ENCODE data around the gene BCAS3. TPM values are rescaled to one million over a fixed set of nuclear protein-coding genes. Genes with fewer than 3 reads are reported as not detected.

The BCAS3 gene
- total RNA-seq, 1 donor from 2014 or later, result 44.8 TPM

GRCh38 chr17:60679287-60679686 is 1.6 kb downstream of the BCAS3 start:
- H3K27ac Mint-ChIP-seq (ENCODE audit: unreplicated experiment), result no peak overlapping the region
- H3K4me3 Mint-ChIP-seq (ENCODE audit: unreplicated experiment), result peak overlapping the region; percentile 45
- no peak for DNase-seq
- peaks cover 6% of the 10 kb centered on the region for H3K9me3 Mint-ChIP-seq (ENCODE audit: unreplicated experiment)
- H3K27me3 Mint-ChIP-seq (ENCODE audit: unreplicated experiment), result peaks cover 4% of the 10 kb centered on the region
- H3K36me3 Mint-ChIP-seq (ENCODE audit: unreplicated experiment), result no peaks in the 10 kb centered on the region
- peaks cover 6% of the 10 kb centered on the region for H3K4me1 Mint-ChIP-seq (ENCODE audit: low read depth, unreplicated experiment)
- no peak for TF ChIP-seq CTCF (IDR thresholded peaks at IDR 0.05; ENCODE audit: partially characterized antibody, unreplicated experiment)

GRCh38 chr17:60680754-60681153 is 3.1 kb downstream of the BCAS3 start:
- peaks cover 6% of the 10 kb centered on the region for H3K9me3 Mint-ChIP-seq (ENCODE audit: unreplicated experiment)
- H3K27me3 Mint-ChIP-seq (ENCODE audit: unreplicated experiment), result peaks cover 4% of the 10 kb centered on the region
- no peak overlapping the region for H3K4me3 Mint-ChIP-seq (ENCODE audit: unreplicated experiment)
- H3K4me1 Mint-ChIP-seq (ENCODE audit: low read depth, unreplicated experiment), result peaks cover 6% of the 10 kb centered on the region
- no peak for DNase-seq
- H3K36me3 Mint-ChIP-seq (ENCODE audit: unreplicated experiment), result no peaks in the 10 kb centered on the region
- H3K27ac Mint-ChIP-seq (ENCODE audit: unreplicated experiment), result no peak overlapping the region
- no peak for TF ChIP-seq CTCF (IDR thresholded peaks at IDR 0.05; ENCODE audit: partially characterized antibody, unreplicated experiment)

GRCh38 chr17:60685437-60685836 is 7.8 kb downstream of the BCAS3 start:
- Mint-ChIP-seq H3K36me3 (ENCODE audit: unreplicated experiment) (no peaks in the 10 kb centered on the region), H3K27me3 (ENCODE audit: unreplicated experiment) (no peaks in the 10 kb centered on the region), H3K9me3 (ENCODE audit: unreplicated experiment) (no peaks in the 10 kb centered on the region), H3K4me3 (ENCODE audit: unreplicated experiment) (no peak overlapping the region), H3K4me1 (ENCODE audit: low read depth, unreplicated experiment) (no peaks in the 10 kb centered on the region), H3K27ac (ENCODE audit: unreplicated experiment) (no peak overlapping the region)
- no peak for DNase-seq
- no peak for TF ChIP-seq CTCF (IDR thresholded peaks at IDR 0.05; ENCODE audit: partially characterized antibody, unreplicated experiment)

- no peak for TF ChIP-seq CTCF (IDR thresholded peaks at IDR 0.05; ENCODE audit: partially characterized antibody, unreplicated experiment)
- DNase-seq, result no peak
- H3K27me3 Mint-ChIP-seq (ENCODE audit: unreplicated experiment), result no peaks in the 10 kb centered on the region
- H3K4me1 Mint-ChIP-seq (ENCODE audit: low read depth, unreplicated experiment), result no peaks in the 10 kb centered on the region
- no peak overlapping the region for H3K4me3 Mint-ChIP-seq (ENCODE audit: unreplicated experiment)
- H3K9me3 Mint-ChIP-seq (ENCODE audit: unreplicated experiment), result no peaks in the 10 kb centered on the region
- no peak overlapping the region for H3K27ac Mint-ChIP-seq (ENCODE audit: unreplicated experiment)
- H3K36me3 Mint-ChIP-seq (ENCODE audit: unreplicated experiment), result no peaks in the 10 kb centered on the region
Measured at GRCh38 chr17:60695960-60696359, 18.3 kb downstream of the BCAS3 start.

- Mint-ChIP-seq H3K27me3 (ENCODE audit: unreplicated experiment) (no peaks in the 10 kb centered on the region), H3K27ac (ENCODE audit: unreplicated experiment) (no peak overlapping the region), H3K4me3 (ENCODE audit: unreplicated experiment) (no peak overlapping the region), H3K4me1 (ENCODE audit: low read depth, unreplicated experiment) (no peaks in the 10 kb centered on the region), H3K36me3 (ENCODE audit: unreplicated experiment) (no peaks in the 10 kb centered on the region), H3K9me3 (ENCODE audit: unreplicated experiment) (no peaks in the 10 kb centered on the region)
- TF ChIP-seq CTCF (IDR thresholded peaks at IDR 0.05; ENCODE audit: partially characterized antibody, unreplicated experiment), result no peak
- DNase-seq, result no peak
Measured at GRCh38 chr17:60699090-60699489, 21.4 kb downstream of the BCAS3 start.

Measured in glutamatergic neuron (in vitro differentiated cells).